ENCODE data around the gene ZNF385D. TPM values are rescaled to one million over a fixed set of nuclear protein-coding genes. Genes with fewer than 3 reads are reported as not detected.

The ZNF385D gene
- total and polyA plus RNA-seq, 7 donors, result under 0.01 to 4.3 (median 1.2) TPM

- intact Hi-C loops (cut with DNase I), result no loop called here
- H3K4me1 ChIP-seq, result no peaks in the 10 kb centered on the region
- DNase-seq, result no peak
- H3K4me3 ChIP-seq, result no peak overlapping the region
- no peaks in the 10 kb centered on the region for H3K9me3 ChIP-seq
- H3K27me3 ChIP-seq, result no peaks in the 10 kb centered on the region
- TF ChIP-seq CTCF (IDR thresholded peaks at IDR 0.05) (no peak), POLR2A (IDR thresholded peaks at IDR 0.05) (no peak), POLR2AphosphoS5 (IDR thresholded peaks at IDR 0.05) (no peak), EP300 (IDR thresholded peaks at IDR 0.05) (no peak)
- WGBS, 2 donors, result 67 to 69% methylated on average over 2 of the region's 2 CpGs
- no peaks in the 10 kb centered on the region for H3K36me3 ChIP-seq
- H3K27ac ChIP-seq, result no peak overlapping the region
Observed at GRCh38 chr3:21524133-21524532, 226.9 kb downstream of the ZNF385D start.

GRCh38 chr3:21520106-21520963, 230.7 kb downstream of the ZNF385D start:
- WGBS, 2 donors, result 51 to 54% methylated on average over 4 of the region's 4 CpGs
- no peak overlapping the region for H3K4me3 ChIP-seq
- no peak overlapping the region for H3K27ac ChIP-seq
- H3K9me3 ChIP-seq, result no peaks in the 10 kb centered on the region
- no peaks in the 10 kb centered on the region for H3K36me3 ChIP-seq
- H3K27me3 ChIP-seq, result no peaks in the 10 kb centered on the region
- H3K4me1 ChIP-seq, result no peaks in the 10 kb centered on the region
- intact Hi-C loops (cut with DNase I), result no loop called here
- DNase-seq, result no peak
- no peak for TF ChIP-seq CTCF (IDR thresholded peaks at IDR 0.05)
- no peak for TF ChIP-seq EP300 (IDR thresholded peaks at IDR 0.05)
- TF ChIP-seq POLR2A (IDR thresholded peaks at IDR 0.05), result no peak
- no peak for TF ChIP-seq POLR2AphosphoS5 (IDR thresholded peaks at IDR 0.05)

GRCh38 chr3:21517184-21517583, 233.8 kb downstream of the ZNF385D start:
- DNase-seq, result no peak
- Histone ChIP-seq H3K27me3 (no peaks in the 10 kb centered on the region), H3K9me3 (no peaks in the 10 kb centered on the region), H3K4me1 (no peaks in the 10 kb centered on the region), H3K27ac (no peak overlapping the region), H3K36me3 (no peaks in the 10 kb centered on the region), H3K4me3 (no peak overlapping the region)
- TF ChIP-seq POLR2AphosphoS5 (IDR thresholded peaks at IDR 0.05) (no peak), EP300 (IDR thresholded peaks at IDR 0.05) (no peak), POLR2A (IDR thresholded peaks at IDR 0.05) (no peak), CTCF (IDR thresholded peaks at IDR 0.05) (no peak)
- WGBS, 2 donors, result 55 to 57% methylated on average over 3 of the region's 3 CpGs
- intact Hi-C loops (cut with DNase I), result no loop called here

- Histone ChIP-seq H3K4me1 (no peaks in the 10 kb centered on the region), H3K27ac (no peak overlapping the region), H3K36me3 (no peaks in the 10 kb centered on the region), H3K9me3 (no peaks in the 10 kb centered on the region), H3K27me3 (no peaks in the 10 kb centered on the region), H3K4me3 (no peak overlapping the region)
- intact Hi-C loops (cut with DNase I), result no loop called here
- DNase-seq, result no peak
- WGBS, 2 donors, result 14 to 58% methylated on average over 1 of the region's 1 CpG
- no peak for TF ChIP-seq POLR2AphosphoS5 (IDR thresholded peaks at IDR 0.05)
- TF ChIP-seq CTCF (IDR thresholded peaks at IDR 0.05), result no peak
- TF ChIP-seq EP300 (IDR thresholded peaks at IDR 0.05), result no peak
- no peak for TF ChIP-seq POLR2A (IDR thresholded peaks at IDR 0.05)
Observed at GRCh38 chr3:21515417-21515816, 235.6 kb downstream of the ZNF385D start.
